Epithelial cell of esophagus (primary cell): Measurements from ENCODE around the gene TMEM18.

Experiments
- DNase-seq: peaks from one replicate; pipeline ENCODE4 v3.0.0; 2010; ENCODE audit warnings: low read depth
- H3K4me3 ChIP-seq: 2 replicates; pipeline ENCODE4 v1.5.1; 2011; ENCODE audit warnings: mild to moderate bottlenecking, low read length, control low read depth
- CTCF ChIP-seq: IDR thresholded peaks from 2 replicates; pipeline ENCODE4 v1.5.1; 2011; ENCODE audit warnings: low read depth, mild to moderate bottlenecking, low read length, control low read depth, inconsistent platforms; ENCODE audit not compliant: insufficient read depth; ENCODE audit errors: missing control alignments

TMEM18 gene

GRCh38 chr2:625415-626333 lies 51.5 kb downstream of the TMEM18 start:
- DNase-seq, result no peak
- H3K4me3 ChIP-seq, result no peak overlapping the region
- no peak for TF ChIP-seq CTCF

GRCh38 chr2:624551-625347 lies 52.5 kb downstream of the TMEM18 start:
- DNase-seq, result no peak
- H3K4me3 ChIP-seq, result no peak overlapping the region
- no peak for TF ChIP-seq CTCF

- no peak overlapping the region for H3K4me3 ChIP-seq
- TF ChIP-seq CTCF, result no peak
- DNase-seq, result no peak
These were observed 53.1 kb downstream of the TMEM18 start for GRCh38 chr2:624096-624495.

- no peak overlapping the region for H3K4me3 ChIP-seq
- TF ChIP-seq CTCF, result no peak
- DNase-seq, result no peak
These were observed 53.9 kb downstream of the TMEM18 start for GRCh38 chr2:623130-623922.

GRCh38 chr2:622357-622756 lies 54.8 kb downstream of the TMEM18 start:
- H3K4me3 ChIP-seq, result no peak overlapping the region
- DNase-seq, result no peak
- TF ChIP-seq CTCF, result no peak

- DNase-seq, result no peak
- no peak overlapping the region for H3K4me3 ChIP-seq
- TF ChIP-seq CTCF, result no peak
These were observed 55.7 kb downstream of the TMEM18 start for GRCh38 chr2:621303-622099.
